K562 (cell line): ENCODE results near the gene PPM1F. TPM values are rescaled to one million over a fixed set of nuclear protein-coding genes. Genes with fewer than 3 reads are reported as not detected.

ENCODE experiments used
- ATAC-seq: fragments of 200-7000 bp; cut with Tn5 transposase; 3 replicates; pipeline ENCODE4 v1.9.1; 2020; ENCODE audit warnings: moderate library complexity
- BruUV-seq: library from RNA; stranded (reverse); fragments of 400-500 nt; replicated peaks from 2 replicates; lab custom pipeline; 2021; lab: Mats Ljungman, UMichigan
- CTCF ChIA-PET: fragments of 300-600 bp; formaldehyde crosslinking; extraction: SDS; loops from one replicate; lab custom pipeline; 2021; ENCODE audit warnings: low intra/inter-chr PET ratio; lab: Yijun Ruan, JAX
- POLR2A ChIA-PET: fragments of 300-600, 350-650 bp; sonication (Branson Sonifier 250); formaldehyde crosslinking; extraction: SDS; loops from one replicate; lab custom pipeline; 2021; ENCODE audit warnings: antibody characterized with exemption, inconsistent platforms; lab: Yijun Ruan, JAX
- DNase-seq, 4 experiments: peaks; one replicate each; pipeline versions ENCODE4 v3.0.0 to v3.0.0-alpha.2; 2011 to 2018; ENCODE audit warnings: low spot score in 3 of 4, mixed read lengths in 3 of 4; ENCODE audit errors: extremely low read depth in 1 of 4
- FAIRE-seq: peaks from 2 replicates; lab custom pipeline; 2011; peaks lifted over from hg19 to GRCh38; lab: Jason Lieb, UNC
- H2AFZ ChIP-seq: 2 replicates; pipeline ENCODE4 v1.6.0; 2011; ENCODE audit warnings: low read depth, low read length, control low read depth, inconsistent platforms
- H3K27ac ChIP-seq: fragments of 200-600 bp; 3 replicates; pipeline ENCODE4 v1.8.0; 2011; ENCODE audit warnings: low read depth, mild to moderate bottlenecking, control low read depth, inconsistent platforms, low read length, moderate library complexity, mixed read lengths; ENCODE audit errors: extremely low read depth
- H3K27me3 ChIP-seq, 2 experiments: fragments of 300-600 bp in 1 of 2; 2 replicates in 1 of 2; 3 replicates in 1 of 2; pipeline versions ENCODE4 v1.6.0 to v1.8.0; 2011; ENCODE audit warnings: inconsistent platforms in 2 of 2, low read length in 2 of 2, mild to moderate bottlenecking in 1 of 2, mixed read lengths in 1 of 2, moderate library complexity in 1 of 2; ENCODE audit not compliant: control insufficient read depth in 2 of 2, insufficient read depth in 2 of 2
- H3K36me3 ChIP-seq: fragments of 300-600 bp; 3 replicates; pipeline ENCODE4 v1.8.0; 2011; ENCODE audit warnings: mild to moderate bottlenecking, low read length, inconsistent platforms; ENCODE audit not compliant: control insufficient read depth, insufficient read depth
- H3K4me1 ChIP-seq, 2 experiments: fragments of 200-600 bp in 1 of 2; replicated peaks in 1 of 2; 2 replicates in 1 of 2; 3 replicates in 1 of 2; pipeline versions ENCODE4 v1.5.1 to v1.8.0; 2011; ENCODE audit warnings: inconsistent platforms in 2 of 2, low read length in 2 of 2, mild to moderate bottlenecking in 1 of 2, mixed read lengths in 1 of 2, moderate library complexity in 1 of 2; ENCODE audit not compliant: control insufficient read depth in 2 of 2, insufficient read depth in 2 of 2
- H3K4me2 ChIP-seq: 2 replicates; pipeline ENCODE4 v1.6.1; 2011; ENCODE audit warnings: low read length, control low read depth, inconsistent platforms, mixed read lengths; ENCODE audit not compliant: insufficient read depth
- H3K4me3 ChIP-seq: fragments of 200-600 bp; sonication (generic), shearing (Covaris generic); 2 replicates; pipeline ENCODE4 v1.5.1; 2016; ENCODE audit warnings: control low read depth, inconsistent platforms
- H3K79me2 ChIP-seq: fragments of 200-600 bp; 3 replicates; pipeline ENCODE4 v1.8.0; 2011; ENCODE audit warnings: low read length, inconsistent platforms; ENCODE audit not compliant: control insufficient read depth, insufficient read depth
- H3K9ac ChIP-seq, 2 experiments: 2 replicates each; pipeline versions ENCODE4 v1.6.0 to v1.6.1; 2011; ENCODE audit warnings: low read depth in 2 of 2, low read length in 2 of 2, control low read depth in 1 of 2, inconsistent platforms in 1 of 2, mild to moderate bottlenecking in 1 of 2, mixed read lengths in 1 of 2; ENCODE audit not compliant: insufficient read depth in 1 of 2
- H3K9me1 ChIP-seq: one replicate; pipeline ENCODE4 v1.6.0; 2011; ENCODE audit warnings: inconsistent platforms, mild to moderate bottlenecking, low read length, moderate library complexity; ENCODE audit not compliant: control insufficient read depth, insufficient read depth
- H3K9me3 ChIP-seq: replicated peaks from 2 replicates; pipeline ENCODE4 v1.5.1; 2011; ENCODE audit warnings: low read depth, low read length, inconsistent platforms; ENCODE audit not compliant: control insufficient read depth, insufficient read depth
- H4K20me1 ChIP-seq: replicated peaks from 2 replicates; pipeline ENCODE4 v1.6.1; 2011; ENCODE audit warnings: low read length, inconsistent platforms, mixed read lengths; ENCODE audit not compliant: control insufficient read depth, insufficient read depth
- ELF1 ChIP-seq: fragments of 200-800 bp; sonication (Bioruptor generic); IDR thresholded peaks from 2 replicates; pipeline ENCODE4 v1.6.1; 2016; ENCODE audit warnings: missing genetic modification characterization, missing compliant biosample characterization
- FOXJ2 ChIP-seq: fragments of 200-800 bp; sonication (Bioruptor generic); IDR thresholded peaks from 2 replicates; pipeline ENCODE4 v1.6.1; 2016; ENCODE audit warnings: missing genetic modification characterization, missing compliant biosample characterization
- HDAC3 ChIP-seq: fragments of 450-650 bp; IDR thresholded peaks from 2 replicates; pipeline ENCODE4 v1.6.1; 2018; ENCODE audit warnings: borderline replicate concordance, mild to moderate bottlenecking, moderate library complexity; ENCODE audit not compliant: partially characterized antibody
- PCBP2 ChIP-seq: fragments of 200-400 bp; formaldehyde crosslinking; IDR thresholded peaks from 2 replicates; pipeline ENCODE4 v1.6.1; 2018; ENCODE audit warnings: low read length, low read depth, mild to moderate bottlenecking, moderate library complexity; ENCODE audit not compliant: poor library complexity, severe bottlenecking
- PHB ChIP-seq: fragments of 250-450 bp; sonication (Bioruptor Pico); IDR thresholded peaks from 2 replicates; pipeline ENCODE4 v1.5.0; 2021
- RBFOX2 ChIP-seq: fragments of 200-400 bp; formaldehyde crosslinking; IDR thresholded peaks from 2 replicates; pipeline ENCODE4 v1.6.1; 2017; ENCODE audit warnings: low read depth, mild to moderate bottlenecking, low read length, moderate library complexity
- SMARCB1 ChIP-seq: IDR thresholded peaks from 2 replicates; pipeline ENCODE4 v1.6.1; 2011; ENCODE audit warnings: improper control_type of control experiment, low read depth; ENCODE audit not compliant: insufficient read length
- SOX6 ChIP-seq: fragments of 450-650 bp; IDR thresholded peaks from 2 replicates; pipeline ENCODE4 v1.6.1; 2014; ENCODE audit warnings: mild to moderate bottlenecking
- TAL1 ChIP-seq: fragments of 450-650 bp; IDR thresholded peaks from 2 replicates; pipeline ENCODE4 v1.6.1; 2016; ENCODE audit warnings: mild to moderate bottlenecking
- TBL1XR1 ChIP-seq, 2 experiments: IDR thresholded peaks; 2 replicates each; pipeline ENCODE4 v1.6.1; 2012; ENCODE audit warnings: improper control_type of control experiment in 2 of 2, low read length in 2 of 2, mild to moderate bottlenecking in 1 of 2
- TEAD2 ChIP-seq: fragments of 450-650 bp; IDR thresholded peaks from 2 replicates; pipeline ENCODE4 v1.6.1; 2016; ENCODE audit warnings: missing genetic modification characterization, control low read depth, missing compliant biosample characterization
- ZC3H4 ChIP-seq: sonication (generic); formaldehyde crosslinking; IDR thresholded peaks from 2 replicates; pipeline ENCODE4 v1.9.0; 2021; ENCODE audit warnings: missing genetic modification reagents, borderline replicate concordance
- ZNF175 ChIP-seq: fragments of 200-800 bp; sonication (Bioruptor generic); IDR thresholded peaks from 2 replicates; pipeline ENCODE4 v1.6.1; 2016; ENCODE audit warnings: low read depth, mild to moderate bottlenecking, missing genetic modification characterization, missing compliant biosample characterization
- WGBS: fragments of 100-300 bp; shearing (Covaris generic); methylation state at CpG from one replicate; pipeline ENCODE4 v1.1.6; 2016; ENCODE audit warnings: low coverage, mixed read lengths; ENCODE audit not compliant: insufficient coverage; ENCODE audit errors: missing lambda C conversion rate; 5-methylcytosine and 5-hydroxymethylcytosine counted together
- in situ Hi-C: fragments of 300-500 bp; cut with MboI; formaldehyde crosslinking; loops from 4 replicates; pipeline ENCODE4 v1.15.0; 2018; ENCODE audit warnings: inconsistent platforms, mixed read lengths
- intact Hi-C: fragments of 100-400 bp; cut with micrococcal nuclease; formaldehyde crosslinking; loops from 2 replicates; pipeline ENCODE4 v1.14.2; 2022
- polyA plus RNA-seq, 8 experiments: library from polyadenylated mRNA; depleted of rRNA in 4 of 8; stranded (reverse) in 5 of 8; unstranded in 3 of 8; fragments of >200 nt; fragmentation: Nextera tagmentation in 2 of 8; fragmentation: Illumina TruSeq in 1 of 8; extraction: Ambion mirVana in 2 of 8; extraction: Trizol in 1 of 8; gene quantifications; 2 replicates each; pipeline versions ENCODE4 v1.2.1 to v1.2.3, GENCODE V29; 2011 to 2014; ENCODE audit warnings: inconsistent platforms in 1 of 8, missing spikeins in 1 of 8
- total RNA-seq, 7 experiments: library from RNA; depleted of rRNA in 6 of 7; stranded (reverse); fragments of >200 nt in 6 of 7; fragmentation: Illumina TruSeq in 2 of 7; extraction: Trizol in 2 of 7; gene quantifications; 2 replicates each; pipeline versions ENCODE4 v1.2.1 to v1.2.3, GENCODE V29; 2011 to 2021; ENCODE audit warnings: low replicate concordance in 1 of 7
- TF ChIP-seq, protein P1 (sequence below), 2 experiments: fragments of 250-450 bp in 1 of 2; fragments of 450-650 bp in 1 of 2; sonication (Bioruptor Pico) in 1 of 2; IDR thresholded peaks; 2 replicates each; pipeline versions ENCODE4 v1.6.1 to v1.8.0; 2016 to 2021; ENCODE audit warnings: mild to moderate bottlenecking in 2 of 2, moderate library complexity in 2 of 2, missing compliant biosample characterization in 1 of 2, missing genetic modification characterization in 1 of 2
- TF ChIP-seq, protein P2 (sequence below), 2 experiments: fragments of 450-650 bp in 1 of 2; sonication (generic) in 1 of 2; formaldehyde crosslinking in 1 of 2; IDR thresholded peaks in 1 of 2; conservative IDR thresholded peaks in 1 of 2; 2 replicates each; pipeline versions ENCODE4 v1.6.1 to v1.8.1; 2016 to 2023; ENCODE audit warnings: mild to moderate bottlenecking in 2 of 2, moderate library complexity in 2 of 2, inconsistent platforms in 1 of 2, missing genetic modification reagents in 1 of 2
- TF ChIP-seq, protein P3 (sequence below): fragments of 250-450 bp; sonication (Bioruptor Pico); IDR thresholded peaks from 2 replicates; pipeline ENCODE4 v1.5.0; 2021; ENCODE audit warnings: mild to moderate bottlenecking, borderline replicate concordance
- TF ChIP-seq, protein P4 (sequence below): sonication (generic); formaldehyde crosslinking; IDR thresholded peaks from 2 replicates; pipeline ENCODE4 v1.8.0; 2022; ENCODE audit warnings: mild to moderate bottlenecking, low read depth, missing genetic modification reagents

The PPM1F gene
- total and polyA plus RNA-seq, 9 of the 15 experiments (the other 6 are each of a cell fraction or from before 2014, with no cell fraction given), result 2.1 to 159 (median 64.0) TPM

DNA sequence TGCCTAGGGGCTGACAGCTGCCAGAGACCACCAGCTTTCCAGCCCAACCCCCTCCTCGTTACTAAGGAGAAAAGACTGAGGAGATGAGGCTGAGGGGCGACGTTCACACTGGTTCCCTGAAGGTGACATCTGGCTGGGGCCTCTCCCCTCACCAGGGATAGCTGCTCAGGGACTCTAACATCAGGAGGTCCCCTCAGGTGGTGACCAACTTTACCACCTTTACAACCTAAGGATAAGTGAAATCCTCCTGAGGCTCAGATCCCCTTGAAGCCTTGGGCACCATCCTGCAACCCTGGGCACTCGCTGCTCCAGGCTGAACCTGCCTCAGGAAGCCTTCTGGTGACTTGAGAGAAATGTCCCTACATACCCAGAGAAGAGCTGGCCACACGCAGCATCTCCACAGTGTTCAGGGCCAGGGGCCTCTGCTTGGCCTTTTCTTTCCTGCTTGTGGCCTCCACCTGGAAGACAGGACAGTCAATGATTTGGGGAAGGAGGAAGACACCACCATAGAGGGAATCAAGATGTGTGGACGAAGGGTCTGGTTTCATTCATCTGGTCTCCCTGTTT lies 12.4 kb upstream of the PPM1F start:
- DNase-seq, result no peak
- no peak overlapping the region for H3K4me3 ChIP-seq
- FAIRE-seq, result no peak
- peaks cover 0 to 33% of the 10 kb centered on the region in 2 experiments; a peak in 1 of 5 replicates for H3K4me1 ChIP-seq
- WGBS, result 76% methylated on average over 6 of the region's 6 CpGs
- intact Hi-C loops, result no loop called here
- no peaks in the 10 kb centered on the region for H3K27me3 ChIP-seq
- no TSS peak for BruUV-seq
- ATAC-seq, result no peak
- H3K36me3 ChIP-seq, result peaks cover 95% of the 10 kb centered on the region
- no peak overlapping the region for H2AFZ ChIP-seq
- ChIA-PET CTCF (no interaction called here), POLR2A (interaction anchor here (0.6 to 15.7 kb wide), 6 partner anchors 5 to 180 kb away, joined by 4 to 382 read pairs (median 44); partner anchors contain the start of genes PPM1F and TOP3B)
- H4K20me1 ChIP-seq, result peaks cover 50% of the 10 kb centered on the region
- no peaks in the 10 kb centered on the region for H3K9me3 ChIP-seq
- no peaks in the 10 kb centered on the region for H3K9me1 ChIP-seq
- no peak overlapping the region for H3K27ac ChIP-seq
- no peaks in the 10 kb centered on the region for H3K79me2 ChIP-seq
- in situ Hi-C loops, result no loop called here
- H3K4me2 ChIP-seq, result no peak overlapping the region
- peak overlapping the region in 1 of 2 experiments; percentile 10; a peak in 2 of 4 replicates for H3K9ac ChIP-seq
- TF ChIP-seq HDAC3 (no peak), ZC3H4 (peak; percentile 21; the same call in 1 of the 2 replicates), FOXJ2 (tag) (no peak), ZNF175 (CRISPR knock-in tag) (no peak), TBL1XR1 (IDR thresholded peaks at IDR 0.05; ENCODE audit: low read length in 2 of 2) (no peak), RBFOX2 (no peak), PHB (CRISPR knock-in tag) (0 out of 2 replicates have a peak, but pooled peaks have one; percentile 73), TEAD2 (tag) (no peak), SOX6 (no peak), SMARCB1 (no peak), TAL1 (no peak), PCBP2 (no peak), ELF1 (tag) (no peak)
- TF ChIP-seq, protein P1, sequence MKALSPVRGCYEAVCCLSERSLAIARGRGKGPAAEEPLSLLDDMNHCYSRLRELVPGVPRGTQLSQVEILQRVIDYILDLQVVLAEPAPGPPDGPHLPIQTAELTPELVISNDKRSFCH (CRISPR knock-in tag; IDR thresholded peaks at IDR 0.05), result no peak
- TF ChIP-seq, protein P1 (tag; IDR thresholded peaks at IDR 0.05), result no peak
- TF ChIP-seq, protein P2, sequence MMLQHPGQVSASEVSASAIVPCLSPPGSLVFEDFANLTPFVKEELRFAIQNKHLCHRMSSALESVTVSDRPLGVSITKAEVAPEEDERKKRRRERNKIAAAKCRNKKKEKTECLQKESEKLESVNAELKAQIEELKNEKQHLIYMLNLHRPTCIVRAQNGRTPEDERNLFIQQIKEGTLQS (IDR thresholded peaks at IDR 0.05), result no peak
- TF ChIP-seq, protein P2 (CRISPR knock-in tag; conservative IDR thresholded peaks at IDR 0.05), result no peak
- TF ChIP-seq, protein P3, sequence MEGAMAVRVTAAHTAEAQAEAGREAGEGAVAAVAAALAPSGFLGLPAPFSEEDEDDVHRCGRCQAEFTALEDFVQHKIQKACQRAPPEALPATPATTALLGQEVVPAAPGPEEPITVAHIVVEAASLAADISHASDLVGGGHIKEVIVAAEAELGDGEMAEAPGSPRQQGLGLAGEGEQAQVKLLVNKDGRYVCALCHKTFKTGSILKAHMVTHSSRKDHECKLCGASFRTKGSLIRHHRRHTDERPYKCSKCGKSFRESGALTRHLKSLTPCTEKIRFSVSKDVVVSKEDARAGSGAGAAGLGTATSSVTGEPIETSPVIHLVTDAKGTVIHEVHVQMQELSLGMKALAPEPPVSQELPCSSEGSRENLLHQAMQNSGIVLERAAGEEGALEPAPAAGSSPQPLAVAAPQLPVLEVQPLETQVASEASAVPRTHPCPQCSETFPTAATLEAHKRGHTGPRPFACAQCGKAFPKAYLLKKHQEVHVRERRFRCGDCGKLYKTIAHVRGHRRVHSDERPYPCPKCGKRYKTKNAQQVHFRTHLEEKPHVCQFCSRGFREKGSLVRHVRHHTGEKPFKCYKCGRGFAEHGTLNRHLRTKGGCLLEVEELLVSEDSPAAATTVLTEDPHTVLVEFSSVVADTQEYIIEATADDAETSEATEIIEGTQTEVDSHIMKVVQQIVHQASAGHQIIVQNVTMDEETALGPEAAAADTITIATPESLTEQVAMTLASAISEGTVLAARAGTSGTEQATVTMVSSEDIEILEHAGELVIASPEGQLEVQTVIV (CRISPR knock-in tag), result no peak
- TF ChIP-seq, protein P4, sequence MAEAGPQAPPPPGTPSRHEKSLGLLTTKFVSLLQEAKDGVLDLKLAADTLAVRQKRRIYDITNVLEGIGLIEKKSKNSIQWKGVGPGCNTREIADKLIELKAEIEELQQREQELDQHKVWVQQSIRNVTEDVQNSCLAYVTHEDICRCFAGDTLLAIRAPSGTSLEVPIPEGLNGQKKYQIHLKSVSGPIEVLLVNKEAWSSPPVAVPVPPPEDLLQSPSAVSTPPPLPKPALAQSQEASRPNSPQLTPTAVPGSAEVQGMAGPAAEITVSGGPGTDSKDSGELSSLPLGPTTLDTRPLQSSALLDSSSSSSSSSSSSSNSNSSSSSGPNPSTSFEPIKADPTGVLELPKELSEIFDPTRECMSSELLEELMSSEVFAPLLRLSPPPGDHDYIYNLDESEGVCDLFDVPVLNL (CRISPR knock-in tag), result no peak
